Measurements from ENCODE around the gene TMEM9.

GRCh38 chr1:201140235-201140940 is 13.9 kb downstream of the TMEM9 start:
- TF ChIP-seq CTCF (conservative IDR thresholded peaks at IDR 0.05; ENCODE audit: low read length) (no peak), EZH2phosphoT487 (IDR thresholded peaks at IDR 0.05; ENCODE audit: borderline replicate concordance, low read depth, low read length) (no peak)

All from OCI-LY7 (cell line).